ENCODE data around the gene SPOCK3. TPM values are rescaled to one million over a fixed set of nuclear protein-coding genes. Genes with fewer than 3 reads are reported as not detected.

The SPOCK3 gene
- total and polyA plus RNA-seq, 2 of the 13 experiments (the other 11 are each of a cell fraction or from before 2014, with no cell fraction given): not detected

DNA sequence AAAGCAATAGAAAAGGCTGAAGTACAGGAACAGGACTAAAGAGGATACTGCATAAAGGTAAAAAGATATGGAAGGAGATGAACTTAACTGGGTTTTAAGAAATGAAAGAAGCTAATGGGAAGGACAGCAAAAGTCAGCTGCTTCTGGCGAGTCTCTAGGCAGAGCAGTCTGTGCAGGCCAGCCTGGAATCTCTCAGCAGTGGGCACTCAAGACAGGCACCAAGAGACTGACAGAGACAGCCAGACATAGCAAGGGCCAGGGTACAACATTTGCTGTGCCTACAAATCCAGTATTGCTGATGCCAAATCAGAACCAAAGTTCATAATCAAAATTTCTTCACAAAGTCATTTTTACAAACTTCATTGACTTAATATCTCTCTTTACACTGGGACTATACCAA lies 62.4 kb downstream of the SPOCK3 start:
- FAIRE-seq (no peak), ATAC-seq (no peak), DNase-seq (ENCODE audit: low spot score) (no peak)
- in situ Hi-C loops (cut with HindIII; ENCODE audit: extremely low pct_ligation_motif_present, low pct_unique_long_range_greater_than_20kb) (no loop called here), intact Hi-C loops (cut with micrococcal nuclease; ENCODE audit: unreplicated experiment) (no loop called here)
- 0% methylated on average over 1 of the region's 1 CpG for WGBS (ENCODE audit: low lambda C conversion rate)
- no peaks in the 10 kb centered on the region for H4K20me1 ChIP-seq (ENCODE audit: insufficient read depth, low read length)
- H3K27ac ChIP-seq (ENCODE audit: extremely low read length, insufficient read depth, low read length): no peak overlapping the region
- H3K79me2 ChIP-seq (ENCODE audit: insufficient read depth, low read length): no peaks in the 10 kb centered on the region
- POLR2A ChIA-PET: no interaction called here
- H3K4me2 ChIP-seq (ENCODE audit: low read depth, low read length): no peak overlapping the region
- no TSS peak for BruUV-seq (replicated peaks)
- no peaks in the 10 kb centered on the region for H3K9me3 ChIP-seq (ENCODE audit: low read length)
- H3K4me3 ChIP-seq (replicated peaks in 1 of 3; ENCODE audit: insufficient read depth in 1 of 3, low read depth in 2 of 3, low read length in 3 of 3): no peak overlapping the region
- H3K27me3 ChIP-seq (ENCODE audit: control insufficient read depth in 1 of 2, insufficient read depth in 2 of 2, low read length in 2 of 2): no peaks in the 10 kb centered on the region
- no peak overlapping the region for H2AFZ ChIP-seq (ENCODE audit: low read length)
- TF ChIP-seq ZNF550 (CRISPR knock-in tag; IDR thresholded peaks at IDR 0.05; ENCODE audit: borderline replicate concordance) (no peak), ADNP (CRISPR knock-in tag; IDR thresholded peaks at IDR 0.05) (no peak), SP140L (CRISPR knock-in tag; IDR thresholded peaks at IDR 0.05; ENCODE audit: borderline replicate concordance) (no peak), NFATC3 (CRISPR knock-in tag; IDR thresholded peaks at IDR 0.05) (no peak), GABPA (IDR thresholded peaks at IDR 0.05; ENCODE audit: low read depth, low read length) (no peak), GABPA (CRISPR knock-in tag; IDR thresholded peaks at IDR 0.05; ENCODE audit: low read depth) (no peak), WIZ (CRISPR knock-in tag; IDR thresholded peaks at IDR 0.05) (no peak)
- TF ChIP-seq, protein P1, sequence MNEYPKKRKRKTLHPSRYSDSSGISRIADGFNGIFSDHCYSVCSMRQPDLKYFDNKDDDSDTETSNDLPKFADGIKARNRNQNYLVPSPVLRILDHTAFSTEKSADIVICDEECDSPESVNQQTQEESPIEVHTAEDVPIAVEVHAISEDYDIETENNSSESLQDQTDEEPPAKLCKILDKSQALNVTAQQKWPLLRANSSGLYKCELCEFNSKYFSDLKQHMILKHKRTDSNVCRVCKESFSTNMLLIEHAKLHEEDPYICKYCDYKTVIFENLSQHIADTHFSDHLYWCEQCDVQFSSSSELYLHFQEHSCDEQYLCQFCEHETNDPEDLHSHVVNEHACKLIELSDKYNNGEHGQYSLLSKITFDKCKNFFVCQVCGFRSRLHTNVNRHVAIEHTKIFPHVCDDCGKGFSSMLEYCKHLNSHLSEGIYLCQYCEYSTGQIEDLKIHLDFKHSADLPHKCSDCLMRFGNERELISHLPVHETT (CRISPR knock-in tag; conservative IDR thresholded peaks at IDR 0.05): no peak
- TF ChIP-seq, protein P2, sequence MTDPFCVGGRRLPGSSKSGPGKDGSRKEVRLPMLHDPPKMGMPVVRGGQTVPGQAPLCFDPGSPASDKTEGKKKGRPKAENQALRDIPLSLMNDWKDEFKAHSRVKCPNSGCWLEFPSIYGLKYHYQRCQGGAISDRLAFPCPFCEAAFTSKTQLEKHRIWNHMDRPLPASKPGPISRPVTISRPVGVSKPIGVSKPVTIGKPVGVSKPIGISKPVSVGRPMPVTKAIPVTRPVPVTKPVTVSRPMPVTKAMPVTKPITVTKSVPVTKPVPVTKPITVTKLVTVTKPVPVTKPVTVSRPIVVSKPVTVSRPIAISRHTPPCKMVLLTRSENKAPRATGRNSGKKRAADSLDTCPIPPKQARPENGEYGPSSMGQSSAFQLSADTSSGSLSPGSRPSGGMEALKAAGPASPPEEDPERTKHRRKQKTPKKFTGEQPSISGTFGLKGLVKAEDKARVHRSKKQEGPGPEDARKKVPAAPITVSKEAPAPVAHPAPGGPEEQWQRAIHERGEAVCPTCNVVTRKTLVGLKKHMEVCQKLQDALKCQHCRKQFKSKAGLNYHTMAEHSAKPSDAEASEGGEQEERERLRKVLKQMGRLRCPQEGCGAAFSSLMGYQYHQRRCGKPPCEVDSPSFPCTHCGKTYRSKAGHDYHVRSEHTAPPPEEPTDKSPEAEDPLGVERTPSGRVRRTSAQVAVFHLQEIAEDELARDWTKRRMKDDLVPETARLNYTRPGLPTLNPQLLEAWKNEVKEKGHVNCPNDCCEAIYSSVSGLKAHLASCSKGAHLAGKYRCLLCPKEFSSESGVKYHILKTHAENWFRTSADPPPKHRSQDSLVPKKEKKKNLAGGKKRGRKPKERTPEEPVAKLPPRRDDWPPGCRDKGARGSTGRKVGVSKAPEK (CRISPR knock-in tag; IDR thresholded peaks at IDR 0.05; ENCODE audit: borderline replicate concordance): no peak
- TF ChIP-seq, protein P3, sequence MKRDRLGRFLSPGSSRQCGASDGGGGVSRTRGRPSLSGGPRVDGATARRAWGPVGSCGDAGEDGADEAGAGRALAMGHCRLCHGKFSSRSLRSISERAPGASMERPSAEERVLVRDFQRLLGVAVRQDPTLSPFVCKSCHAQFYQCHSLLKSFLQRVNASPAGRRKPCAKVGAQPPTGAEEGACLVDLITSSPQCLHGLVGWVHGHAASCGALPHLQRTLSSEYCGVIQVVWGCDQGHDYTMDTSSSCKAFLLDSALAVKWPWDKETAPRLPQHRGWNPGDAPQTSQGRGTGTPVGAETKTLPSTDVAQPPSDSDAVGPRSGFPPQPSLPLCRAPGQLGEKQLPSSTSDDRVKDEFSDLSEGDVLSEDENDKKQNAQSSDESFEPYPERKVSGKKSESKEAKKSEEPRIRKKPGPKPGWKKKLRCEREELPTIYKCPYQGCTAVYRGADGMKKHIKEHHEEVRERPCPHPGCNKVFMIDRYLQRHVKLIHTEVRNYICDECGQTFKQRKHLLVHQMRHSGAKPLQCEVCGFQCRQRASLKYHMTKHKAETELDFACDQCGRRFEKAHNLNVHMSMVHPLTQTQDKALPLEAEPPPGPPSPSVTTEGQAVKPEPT (CRISPR knock-in tag; IDR thresholded peaks at IDR 0.05; ENCODE audit: low read depth): no peak
- TF ChIP-seq, protein P4, sequence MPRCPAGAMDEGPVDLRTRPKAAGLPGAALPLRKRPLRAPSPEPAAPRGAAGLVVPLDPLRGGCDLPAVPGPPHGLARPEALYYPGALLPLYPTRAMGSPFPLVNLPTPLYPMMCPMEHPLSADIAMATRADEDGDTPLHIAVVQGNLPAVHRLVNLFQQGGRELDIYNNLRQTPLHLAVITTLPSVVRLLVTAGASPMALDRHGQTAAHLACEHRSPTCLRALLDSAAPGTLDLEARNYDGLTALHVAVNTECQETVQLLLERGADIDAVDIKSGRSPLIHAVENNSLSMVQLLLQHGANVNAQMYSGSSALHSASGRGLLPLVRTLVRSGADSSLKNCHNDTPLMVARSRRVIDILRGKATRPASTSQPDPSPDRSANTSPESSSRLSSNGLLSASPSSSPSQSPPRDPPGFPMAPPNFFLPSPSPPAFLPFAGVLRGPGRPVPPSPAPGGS (CRISPR knock-in tag; IDR thresholded peaks at IDR 0.05): no peak
- H3K36me3 ChIP-seq (replicated peaks in 1 of 2; ENCODE audit: control insufficient read depth in 1 of 2, insufficient read depth in 2 of 2, low read length in 2 of 2): no peaks in the 10 kb centered on the region
- H3K4me1 ChIP-seq (ENCODE audit: insufficient read depth, low read length): peaks cover 11% of the 10 kb centered on the region
- CTCF ChIA-PET (ENCODE audit: low intra/inter-chr PET ratio, low total read pairs): no interaction called here
- no peak overlapping the region for H3K9ac ChIP-seq (ENCODE audit: insufficient read depth, low read depth, low read length)
